ENCODE data around the gene CABP1. TPM values are rescaled to one million over a fixed set of nuclear protein-coding genes. Genes with fewer than 3 reads are reported as not detected.

CABP1 gene
- total RNA-seq (1 to 10 TPM in 3 of 4 donors, under 1 TPM in 1; 0.71 to 1.8 (median 1.7) TPM), polyA plus RNA-seq (1 to 10 TPM in 1 of 3 donors, under 1 TPM in 2; 0.60 to 1.6 (median 0.92) TPM)

DNA sequence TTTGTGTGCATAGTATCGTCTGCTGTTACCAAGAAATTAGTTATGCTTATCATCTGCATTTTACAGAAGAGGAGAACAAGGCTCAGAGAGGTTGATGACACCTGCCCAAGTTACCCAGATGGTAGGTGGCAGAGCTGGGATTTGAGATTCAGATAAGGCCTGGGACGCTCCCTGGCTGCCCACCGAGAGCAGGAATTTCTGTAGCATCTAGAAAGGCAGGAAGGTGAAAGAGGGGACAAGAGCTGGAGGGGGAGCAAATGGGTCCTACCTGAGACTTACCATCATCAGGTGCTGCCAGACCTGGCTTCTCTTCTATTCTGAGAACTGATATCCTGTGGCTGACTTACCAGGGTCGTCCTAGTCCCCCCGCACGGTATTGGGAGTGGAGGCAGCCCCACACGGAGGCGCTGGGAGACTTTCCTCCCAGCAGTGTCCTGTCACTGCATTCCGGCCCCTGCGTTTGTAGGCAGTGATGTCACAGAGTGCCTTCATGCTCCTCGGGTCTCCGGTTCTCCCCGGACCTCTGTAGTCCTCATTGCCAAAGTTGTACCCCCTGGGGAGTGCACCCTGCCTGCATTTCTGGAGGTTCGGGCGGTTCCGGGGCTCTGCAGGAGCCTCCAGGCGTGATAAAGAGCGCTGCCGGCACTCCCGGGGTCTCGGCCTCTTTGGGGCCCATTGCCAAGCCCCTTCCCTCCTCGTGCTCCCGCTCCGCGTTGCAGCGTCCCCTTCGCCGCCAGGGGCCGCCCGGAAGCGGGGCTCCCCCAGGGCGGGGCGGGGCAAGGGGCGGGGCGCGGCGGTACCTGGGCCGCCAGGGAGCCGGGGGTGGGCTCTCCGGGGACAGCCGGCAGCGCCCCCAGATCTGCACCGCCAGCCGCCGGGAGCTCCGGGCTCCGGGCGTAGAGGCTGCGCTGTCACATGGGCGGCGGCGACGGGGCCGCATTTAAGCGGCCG is at the start of gene CABP1:
Gene CABP1, plus strand, starts transcription at position 856 of the 951 bp plus-strand sequence. Its CDS starts 60 bp downstream, at position 916.
- TF ChIP-seq, protein P1, sequence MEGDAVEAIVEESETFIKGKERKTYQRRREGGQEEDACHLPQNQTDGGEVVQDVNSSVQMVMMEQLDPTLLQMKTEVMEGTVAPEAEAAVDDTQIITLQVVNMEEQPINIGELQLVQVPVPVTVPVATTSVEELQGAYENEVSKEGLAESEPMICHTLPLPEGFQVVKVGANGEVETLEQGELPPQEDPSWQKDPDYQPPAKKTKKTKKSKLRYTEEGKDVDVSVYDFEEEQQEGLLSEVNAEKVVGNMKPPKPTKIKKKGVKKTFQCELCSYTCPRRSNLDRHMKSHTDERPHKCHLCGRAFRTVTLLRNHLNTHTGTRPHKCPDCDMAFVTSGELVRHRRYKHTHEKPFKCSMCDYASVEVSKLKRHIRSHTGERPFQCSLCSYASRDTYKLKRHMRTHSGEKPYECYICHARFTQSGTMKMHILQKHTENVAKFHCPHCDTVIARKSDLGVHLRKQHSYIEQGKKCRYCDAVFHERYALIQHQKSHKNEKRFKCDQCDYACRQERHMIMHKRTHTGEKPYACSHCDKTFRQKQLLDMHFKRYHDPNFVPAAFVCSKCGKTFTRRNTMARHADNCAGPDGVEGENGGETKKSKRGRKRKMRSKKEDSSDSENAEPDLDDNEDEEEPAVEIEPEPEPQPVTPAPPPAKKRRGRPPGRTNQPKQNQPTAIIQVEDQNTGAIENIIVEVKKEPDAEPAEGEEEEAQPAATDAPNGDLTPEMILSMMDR (IDR thresholded peaks at IDR 0.05): no peak
- TF ChIP-seq EP300 (IDR thresholded peaks at IDR 0.05) (no peak), POLR2A (IDR thresholded peaks at IDR 0.05) (no peak), POLR2AphosphoS5 (IDR thresholded peaks at IDR 0.05) (no peak)
- peaks cover 0 to 20% (median 17%) of the 10 kb centered on the region in 4 donors for H3K4me1 ChIP-seq
- H3K4me3 ChIP-seq: peak within 1 kb of the TSS in 3 of 4 donors; percentile 35 to 50 (median 46)
- WGBS, 2 donors: 6 to 7% methylated on average over 56 of the region's 56 CpGs
- intact Hi-C loops (cut with DNase I): no loop called here
- H3K27me3 ChIP-seq: peaks cover 34 to 66% (median 55%) of the 10 kb centered on the region in 3 donors
- no peaks in the 10 kb centered on the region for H3K36me3 ChIP-seq
- H3K9me3 ChIP-seq: no peaks in the 10 kb centered on the region
- no peak for DNase-seq
- no peak within 1 kb of the TSS for H3K27ac ChIP-seq

DNA sequence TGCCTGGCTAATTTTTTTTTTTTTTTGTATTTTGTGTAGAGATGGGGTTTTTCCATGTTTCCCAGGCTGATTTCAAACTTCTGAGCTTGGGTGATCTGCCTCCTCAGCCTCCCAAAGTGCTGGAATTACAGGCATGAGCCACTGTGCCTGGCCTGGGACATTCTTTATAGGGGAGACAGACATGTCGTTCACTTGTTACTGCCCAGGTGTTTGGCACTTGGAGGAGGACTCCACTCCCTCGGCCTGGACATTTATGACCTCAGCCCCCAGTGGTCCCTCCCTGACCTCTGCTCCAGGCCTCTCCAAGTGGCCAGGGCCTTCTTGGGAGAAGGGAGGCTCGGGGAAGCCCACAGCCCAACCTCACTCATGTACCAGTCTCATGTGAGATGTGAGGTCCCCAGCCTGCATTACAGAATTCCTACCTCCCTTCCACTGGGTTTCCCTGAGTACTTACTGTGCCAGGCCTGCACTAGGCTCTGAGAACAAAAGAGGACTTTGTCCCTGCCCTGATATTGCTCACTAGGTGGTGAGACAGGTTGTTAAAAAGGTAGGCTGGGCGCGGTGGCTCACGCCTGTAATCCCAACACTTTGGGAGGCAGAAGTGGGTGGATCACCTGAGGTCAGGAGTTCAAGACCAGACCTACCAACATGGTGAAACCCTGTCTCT is 49.6 kb upstream of the CABP1 start:
- H3K36me3 ChIP-seq: no peaks in the 10 kb centered on the region
- no peak overlapping the region for H3K27ac ChIP-seq
- intact Hi-C loops (cut with DNase I): no loop called here
- WGBS, 2 donors: 19 to 61% methylated on average over 6 of the region's 6 CpGs
- H3K4me1 ChIP-seq: no peaks in the 10 kb centered on the region
- DNase-seq: no peak
- no peaks in the 10 kb centered on the region for H3K9me3 ChIP-seq
- H3K4me3 ChIP-seq: no peak overlapping the region
- TF ChIP-seq, protein P1 (IDR thresholded peaks at IDR 0.05): no peak
- TF ChIP-seq EP300 (IDR thresholded peaks at IDR 0.05) (no peak), POLR2AphosphoS5 (IDR thresholded peaks at IDR 0.05) (no peak), POLR2A (IDR thresholded peaks at IDR 0.05) (no peak)
- H3K27me3 ChIP-seq: no peaks in the 10 kb centered on the region

GRCh38 chr12:120592121-120593049 is 48.0 kb upstream of the CABP1 start:
- no peaks in the 10 kb centered on the region for H3K27me3 ChIP-seq
- no peaks in the 10 kb centered on the region for H3K36me3 ChIP-seq
- no peak overlapping the region for H3K4me3 ChIP-seq
- WGBS, 2 donors: 81 to 88% methylated on average over 8 of the region's 8 CpGs
- H3K4me1 ChIP-seq: no peaks in the 10 kb centered on the region
- TF ChIP-seq POLR2A (IDR thresholded peaks at IDR 0.05): no peak
- TF ChIP-seq, protein P1 (IDR thresholded peaks at IDR 0.05): no peak
- no peak for TF ChIP-seq EP300 (IDR thresholded peaks at IDR 0.05)
- no peak for TF ChIP-seq POLR2AphosphoS5 (IDR thresholded peaks at IDR 0.05)
- H3K9me3 ChIP-seq: no peaks in the 10 kb centered on the region
- intact Hi-C loops (cut with DNase I): no loop called here
- no peak overlapping the region for H3K27ac ChIP-seq
- DNase-seq: no peak

GRCh38 chr12:120596901-120597300 is 43.5 kb upstream of the CABP1 start:
- H3K36me3 ChIP-seq: no peaks in the 10 kb centered on the region
- H3K9me3 ChIP-seq: no peaks in the 10 kb centered on the region
- DNase-seq: no peak
- no peak overlapping the region for H3K4me3 ChIP-seq
- intact Hi-C loops (cut with DNase I): no loop called here
- no peaks in the 10 kb centered on the region for H3K4me1 ChIP-seq
- TF ChIP-seq, protein P1 (IDR thresholded peaks at IDR 0.05): no peak
- no peak for TF ChIP-seq POLR2AphosphoS5 (IDR thresholded peaks at IDR 0.05)
- no peak for TF ChIP-seq POLR2A (IDR thresholded peaks at IDR 0.05)
- H3K27me3 ChIP-seq: no peaks in the 10 kb centered on the region
- no peak overlapping the region for H3K27ac ChIP-seq
- WGBS, 2 donors: 93 to 94% methylated on average over 3 of the region's 3 CpGs
